Activated CD4-positive, alpha-beta T cell treated with anti-CD3 and anti-CD28 coated beads, Interleukin-2, amount 10 ng/mL, durations not matched to agents 7 days and 5 days (primary cell): ENCODE data around the gene HOXB4. TPM values are rescaled to one million over a fixed set of nuclear protein-coding genes. Genes with fewer than 3 reads are reported as not detected.

Source experiments
- CTCF ChIA-PET: fragments of 350-600 bp; sonication (Branson Sonifier 250); formaldehyde crosslinking; loops from one replicate; lab custom pipeline; 2021; ENCODE audit warnings: antibody characterized with exemption; lab: Charles Lee
- POLR2A ChIA-PET: fragments of 350-600 bp; sonication (Branson Sonifier 250); formaldehyde crosslinking; loops from one replicate; lab custom pipeline; 2021; ENCODE audit warnings: antibody characterized with exemption; lab: Charles Lee
- DNase-seq: peaks from one replicate; pipeline ENCODE4 v3.0.0-alpha.2; 2020
- H3K27ac Mint-ChIP-seq: one replicate; pipeline ENCODE4 v1.8.0; 2021; ENCODE audit warnings: mild to moderate bottlenecking, moderate library complexity, mixed read lengths
- H3K27me3 Mint-ChIP-seq: one replicate; pipeline ENCODE4 v1.8.0; 2021; ENCODE audit warnings: mixed read lengths
- H3K36me3 Mint-ChIP-seq: one replicate; pipeline ENCODE4 v1.8.0; 2021; ENCODE audit warnings: low read depth, mixed read lengths
- H3K4me1 Mint-ChIP-seq: one replicate; pipeline ENCODE4 v1.8.0; 2021; ENCODE audit warnings: mixed read lengths
- H3K4me3 Mint-ChIP-seq: one replicate; pipeline ENCODE4 v1.8.0; 2021; ENCODE audit warnings: mild to moderate bottlenecking, moderate library complexity, mixed read lengths
- H3K9me3 Mint-ChIP-seq: one replicate; pipeline ENCODE4 v1.8.0; 2021; ENCODE audit warnings: mixed read lengths
- total RNA-seq, 2 experiments: library from RNA; stranded (reverse); gene quantifications; one replicate each; pipeline ENCODE4 v1.2.3, GENCODE V29; 2021

HOXB4 gene
- total RNA-seq, 2 experiments from 2014 or later = 3.3 to 3.6 TPM

DNA sequence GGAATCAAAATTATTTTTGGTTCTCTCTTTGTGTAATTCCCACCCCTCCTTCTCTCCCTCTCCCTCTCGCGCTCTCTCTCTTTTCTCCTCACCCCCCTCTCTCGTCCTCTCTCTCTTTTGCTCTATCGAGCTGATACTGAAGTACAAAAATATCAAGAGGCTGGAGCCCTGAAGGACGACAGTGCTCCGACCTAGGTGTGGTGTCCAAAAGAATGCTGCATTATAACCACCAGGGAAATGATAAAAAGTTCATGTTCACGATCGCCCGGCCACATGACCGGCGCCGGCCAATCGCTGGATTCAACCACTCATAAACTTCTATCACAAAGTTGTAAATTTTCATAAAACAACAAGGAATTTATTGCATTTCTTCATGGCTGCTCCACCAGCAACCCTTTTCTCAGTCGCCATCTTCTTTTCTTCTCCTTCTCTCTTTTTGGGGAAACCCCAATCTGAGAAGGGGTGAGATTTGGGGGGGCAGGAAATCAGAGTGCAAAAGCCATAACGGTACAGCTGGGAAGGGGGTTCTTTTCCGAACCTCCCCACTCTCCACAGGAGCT lies 26.7 kb upstream of the HOXB4 start, which contains the start of gene HOXB6:
Gene HOXB6 (minus strand): TSS at position 217 of the 560 bp plus-strand sequence. CDS start 6,836 bp downstream, outside the sequence.
- Mint-ChIP-seq H3K36me3 (no peaks in the 10 kb centered on the region), H3K4me3 (no peak within 1 kb of the TSS), H3K27ac (no peak within 1 kb of the TSS), H3K9me3 (no peaks in the 10 kb centered on the region), H3K4me1 (peaks cover 20% of the 10 kb centered on the region), H3K27me3 (peaks cover 90% of the 10 kb centered on the region)
- DNase-seq = no peak
- POLR2A ChIA-PET = no interaction called here
- CTCF ChIA-PET = interaction anchor here (0.6 to 1.1 kb wide), 3 partner anchors 12 to 734 kb away, joined by 3 to 5 read pairs (median 3); partner anchors contain the start of gene HOXB5

DNA sequence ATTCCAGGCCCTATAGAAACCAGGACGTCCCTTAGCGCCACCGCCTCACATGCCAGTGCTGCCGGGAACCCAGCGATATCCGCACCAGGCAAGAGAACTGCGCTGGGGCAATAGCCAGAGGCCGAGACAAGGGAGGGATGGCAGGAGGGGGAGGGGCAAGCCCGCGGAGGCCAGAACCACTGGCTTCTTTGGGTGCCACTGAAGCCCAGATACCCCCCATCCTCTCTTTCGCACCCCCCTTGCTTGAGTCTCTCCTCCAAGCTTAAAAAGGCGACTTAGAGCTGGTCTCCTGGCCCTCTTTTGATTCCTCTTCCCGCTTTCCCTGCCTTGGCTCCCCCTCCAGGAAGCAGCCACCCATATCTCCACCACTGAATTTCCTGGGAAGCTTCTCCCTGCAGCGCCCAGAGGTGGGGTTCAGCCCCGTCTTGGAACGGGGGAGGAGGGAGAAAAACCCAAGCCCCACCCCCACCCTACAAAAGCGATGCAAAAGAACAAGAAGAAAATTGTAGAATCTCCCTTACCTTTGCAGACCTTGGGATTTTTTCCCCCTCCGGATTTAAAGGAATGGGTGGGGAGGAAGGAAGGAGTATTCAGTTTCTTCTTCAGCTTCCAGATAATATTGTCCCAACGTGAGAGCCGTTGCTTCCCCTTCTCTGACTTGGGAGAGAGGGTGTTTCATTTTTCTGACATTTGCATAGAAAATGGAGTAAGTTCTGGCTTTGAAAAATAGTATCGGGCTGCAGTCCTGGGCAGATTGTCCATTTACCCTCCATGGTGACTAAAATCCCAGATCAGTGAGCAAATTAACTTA lies 26.0 kb upstream of the HOXB4 start:
- no peak overlapping the region for H3K4me3 Mint-ChIP-seq
- H3K27me3 Mint-ChIP-seq = peaks cover 90% of the 10 kb centered on the region
- H3K27ac Mint-ChIP-seq = no peak overlapping the region
- H3K9me3 Mint-ChIP-seq = no peaks in the 10 kb centered on the region
- POLR2A ChIA-PET = no interaction called here
- no peak for DNase-seq
- no peaks in the 10 kb centered on the region for H3K36me3 Mint-ChIP-seq
- H3K4me1 Mint-ChIP-seq = peaks cover 20% of the 10 kb centered on the region
- CTCF ChIA-PET = interaction anchor here (0.6 to 1.1 kb wide), 2 partner anchors 11 to 430 kb away, joined by 3 read pairs; partner anchors contain the start of gene HOXB5

DNA sequence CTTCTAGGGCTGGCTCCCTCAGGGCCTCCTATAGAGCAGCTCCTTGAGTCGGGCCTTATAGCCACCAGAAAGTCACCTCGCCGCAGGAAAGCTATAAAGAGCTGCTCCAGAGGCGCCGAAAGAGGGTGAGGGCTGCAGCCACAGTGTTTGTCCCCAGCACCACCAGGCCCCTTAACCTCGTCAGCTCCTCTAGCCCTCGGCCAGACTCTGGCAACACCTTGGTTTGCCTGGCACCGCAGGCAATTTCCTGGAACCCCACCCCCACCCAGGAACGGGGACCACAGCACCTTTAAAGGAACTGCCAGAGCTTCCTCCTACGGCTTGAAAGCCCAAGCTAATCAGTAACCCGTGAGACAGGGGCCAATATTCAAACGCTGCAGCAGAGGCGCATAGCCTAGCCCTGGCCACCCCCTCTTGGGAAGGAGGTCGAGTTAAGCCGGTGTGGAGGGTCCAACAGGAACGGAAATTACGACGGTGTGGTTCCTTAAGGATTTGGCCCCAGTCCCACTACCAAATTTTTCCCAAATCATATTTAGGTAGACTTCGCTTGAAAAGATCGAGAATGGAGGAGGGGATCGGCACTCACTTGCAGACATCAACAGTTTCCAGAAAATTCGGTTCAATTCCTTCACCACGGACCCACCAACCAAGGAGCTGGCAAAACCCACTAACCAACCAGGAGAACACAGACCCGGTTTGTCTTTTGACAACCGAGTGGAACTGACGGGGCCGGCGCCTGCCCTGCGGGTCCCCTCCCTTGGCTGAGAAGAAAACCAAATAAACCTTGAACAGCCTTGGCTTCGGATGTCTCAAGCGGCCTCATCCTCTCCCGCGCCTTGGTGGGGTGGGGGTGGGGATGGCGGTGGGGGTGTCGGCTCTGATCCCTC lies 23.6 kb upstream of the HOXB4 start:
- H3K4me3 Mint-ChIP-seq = no peak overlapping the region
- CTCF ChIA-PET = interaction anchor here (0.6 to 1.5 kb wide), 7 partner anchors 9 to 575 kb away, joined by 3 to 4 read pairs (median 3); no protein-coding TSS in a partner anchor
- POLR2A ChIA-PET = no interaction called here
- H3K4me1 Mint-ChIP-seq = peaks cover 40% of the 10 kb centered on the region
- no peak for DNase-seq
- no peak overlapping the region for H3K27ac Mint-ChIP-seq
- H3K27me3 Mint-ChIP-seq = peaks cover 93% of the 10 kb centered on the region
- no peaks in the 10 kb centered on the region for H3K36me3 Mint-ChIP-seq
- H3K9me3 Mint-ChIP-seq = no peaks in the 10 kb centered on the region

DNA sequence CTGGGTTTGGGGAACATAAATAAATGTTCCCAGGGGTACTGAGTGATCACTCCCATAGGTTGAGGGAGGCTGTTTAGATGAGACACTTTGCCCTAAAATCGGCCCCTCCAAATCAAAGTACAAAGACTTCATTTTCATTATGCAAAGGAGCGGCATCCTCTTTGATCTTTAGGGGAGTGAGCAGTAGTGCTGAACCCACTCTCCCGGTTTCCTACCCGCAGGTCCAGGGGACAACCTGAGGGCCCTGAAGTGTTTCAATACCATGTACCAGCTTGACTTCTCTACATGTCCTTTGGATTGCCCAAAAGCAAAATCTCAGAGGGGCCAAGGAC lies 23.0 kb upstream of the HOXB4 start:
- Mint-ChIP-seq H3K27me3 (peaks cover 94% of the 10 kb centered on the region), H3K9me3 (no peaks in the 10 kb centered on the region), H3K4me3 (no peak overlapping the region), H3K36me3 (no peaks in the 10 kb centered on the region), H3K27ac (no peak overlapping the region), H3K4me1 (peaks cover 46% of the 10 kb centered on the region)
- CTCF ChIA-PET = interaction anchor here (0.6 to 1.5 kb wide), 8 partner anchors 8 to 575 kb away, joined by 3 to 5 read pairs (median 4); no protein-coding TSS in a partner anchor
- DNase-seq = no peak
- POLR2A ChIA-PET = no interaction called here

DNA sequence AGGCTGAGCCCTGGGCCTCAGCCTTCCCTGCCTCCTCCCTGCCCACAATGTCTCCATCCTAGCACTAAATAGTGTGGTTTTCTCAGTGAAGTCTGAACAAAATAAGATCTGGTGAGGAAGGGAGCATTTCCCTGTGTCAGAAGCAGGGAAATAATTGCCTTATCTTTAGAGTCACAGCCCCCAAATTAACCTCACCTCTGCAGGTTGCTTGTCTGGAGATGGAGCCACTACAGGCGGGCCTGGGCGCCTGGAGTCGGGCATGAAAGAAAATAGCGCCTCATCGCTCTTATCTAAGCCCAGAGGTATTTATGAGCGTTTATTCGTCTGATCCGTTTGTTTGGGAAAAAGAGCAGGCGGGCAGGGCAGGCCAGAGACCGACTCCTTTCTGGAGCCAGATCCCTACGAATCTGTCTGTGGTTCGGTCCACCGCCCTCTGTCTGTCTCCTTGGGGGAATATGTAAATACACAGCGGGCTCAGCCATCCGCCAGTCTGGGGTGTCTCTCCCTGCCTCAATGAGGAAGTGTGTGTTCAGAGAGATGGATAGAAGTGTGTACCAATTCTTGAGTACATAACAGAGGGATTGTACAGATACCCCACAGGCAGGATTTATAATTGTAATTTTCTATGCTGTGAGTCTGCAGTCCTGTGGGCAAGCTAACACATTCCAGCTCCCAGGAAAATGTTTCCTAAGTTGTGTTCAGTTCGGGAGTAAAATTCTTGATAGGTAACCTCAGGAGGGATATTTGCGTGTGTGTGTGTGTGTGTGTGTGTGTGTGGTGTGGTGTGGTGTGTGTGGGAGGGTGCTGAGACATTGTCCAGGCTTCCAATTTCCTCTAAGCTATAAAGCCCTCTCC lies 22.3 kb upstream of the HOXB4 start:
- Mint-ChIP-seq H3K36me3 (no peaks in the 10 kb centered on the region), H3K4me1 (peaks cover 50% of the 10 kb centered on the region)
- CTCF ChIA-PET = interaction anchor here (0.6 to 1.1 kb wide), 6 partner anchors 9 to 465 kb away, joined by 3 to 5 read pairs (median 4); no protein-coding TSS in a partner anchor

DNA sequence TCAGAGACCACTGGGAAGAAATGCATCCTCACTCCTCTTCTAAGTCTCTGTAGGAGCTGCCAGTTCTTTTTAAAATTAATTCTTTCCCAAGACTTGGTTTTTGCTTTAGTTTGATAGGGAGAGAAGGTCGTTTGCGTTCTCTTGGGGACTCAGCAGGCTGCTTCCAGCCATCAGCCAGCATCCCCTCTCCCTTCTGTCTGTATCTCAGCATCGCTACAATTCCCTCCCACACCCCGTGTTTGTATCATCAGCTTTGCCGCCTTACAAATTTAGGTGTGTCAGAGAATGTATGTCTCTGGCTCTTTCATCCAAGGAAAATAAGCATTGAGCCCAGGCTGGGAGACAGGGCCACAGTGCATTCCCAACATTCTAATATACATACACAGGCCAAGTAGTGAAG lies 21.2 kb upstream of the HOXB4 start:
- H3K9me3 Mint-ChIP-seq = no peaks in the 10 kb centered on the region
- no peak overlapping the region for H3K27ac Mint-ChIP-seq
- DNase-seq = no peak
- ChIA-PET CTCF (interaction anchor here (1.0 to 1.1 kb wide), 2 partner anchors 19 to 24 kb away, joined by 3 read pairs; no protein-coding TSS in a partner anchor), POLR2A (no interaction called here)
- peaks cover 50% of the 10 kb centered on the region for H3K4me1 Mint-ChIP-seq
- no peak overlapping the region for H3K4me3 Mint-ChIP-seq
- H3K27me3 Mint-ChIP-seq = peaks cover 93% of the 10 kb centered on the region
- no peaks in the 10 kb centered on the region for H3K36me3 Mint-ChIP-seq

More for the DNA sequence above, 22.3 kb upstream of the HOXB4 start:
- Mint-ChIP-seq H3K9me3 (no peaks in the 10 kb centered on the region), H3K27me3 (peaks cover 95% of the 10 kb centered on the region), H3K4me3 (no peak overlapping the region), H3K27ac (no peak overlapping the region)
- POLR2A ChIA-PET = no interaction called here
- no peak for DNase-seq

DNA sequence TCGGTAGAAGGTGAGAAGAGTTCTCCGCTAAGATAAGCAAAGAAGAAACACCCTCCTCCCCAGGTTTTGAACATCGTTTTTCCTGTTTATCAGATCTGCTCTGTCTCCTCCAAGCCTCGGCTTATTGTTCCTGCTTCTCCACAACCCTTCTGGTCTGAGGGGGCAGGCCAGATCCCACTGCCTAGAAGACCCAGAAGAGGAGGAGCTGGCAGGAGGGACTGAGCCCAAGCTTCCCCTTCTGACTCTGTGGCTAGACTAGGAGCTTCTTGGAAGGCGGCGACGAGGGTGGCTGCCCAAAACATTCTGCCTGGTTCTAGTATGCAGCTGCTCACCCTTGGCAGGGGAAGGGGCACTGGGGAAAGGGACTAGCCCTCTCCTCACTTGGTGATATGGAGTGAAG lies 20.6 kb upstream of the HOXB4 start:
- H3K27me3 Mint-ChIP-seq = peaks cover 92% of the 10 kb centered on the region
- H3K36me3 Mint-ChIP-seq = no peaks in the 10 kb centered on the region
- peaks cover 51% of the 10 kb centered on the region for H3K4me1 Mint-ChIP-seq
- no peak overlapping the region for H3K4me3 Mint-ChIP-seq
- no peaks in the 10 kb centered on the region for H3K9me3 Mint-ChIP-seq
- POLR2A ChIA-PET = no interaction called here
- H3K27ac Mint-ChIP-seq = no peak overlapping the region
- CTCF ChIA-PET = interaction anchor here (1.0 to 1.1 kb wide), 2 partner anchors 20 to 25 kb away, joined by 3 read pairs; no protein-coding TSS in a partner anchor
- DNase-seq = no peak

DNA sequence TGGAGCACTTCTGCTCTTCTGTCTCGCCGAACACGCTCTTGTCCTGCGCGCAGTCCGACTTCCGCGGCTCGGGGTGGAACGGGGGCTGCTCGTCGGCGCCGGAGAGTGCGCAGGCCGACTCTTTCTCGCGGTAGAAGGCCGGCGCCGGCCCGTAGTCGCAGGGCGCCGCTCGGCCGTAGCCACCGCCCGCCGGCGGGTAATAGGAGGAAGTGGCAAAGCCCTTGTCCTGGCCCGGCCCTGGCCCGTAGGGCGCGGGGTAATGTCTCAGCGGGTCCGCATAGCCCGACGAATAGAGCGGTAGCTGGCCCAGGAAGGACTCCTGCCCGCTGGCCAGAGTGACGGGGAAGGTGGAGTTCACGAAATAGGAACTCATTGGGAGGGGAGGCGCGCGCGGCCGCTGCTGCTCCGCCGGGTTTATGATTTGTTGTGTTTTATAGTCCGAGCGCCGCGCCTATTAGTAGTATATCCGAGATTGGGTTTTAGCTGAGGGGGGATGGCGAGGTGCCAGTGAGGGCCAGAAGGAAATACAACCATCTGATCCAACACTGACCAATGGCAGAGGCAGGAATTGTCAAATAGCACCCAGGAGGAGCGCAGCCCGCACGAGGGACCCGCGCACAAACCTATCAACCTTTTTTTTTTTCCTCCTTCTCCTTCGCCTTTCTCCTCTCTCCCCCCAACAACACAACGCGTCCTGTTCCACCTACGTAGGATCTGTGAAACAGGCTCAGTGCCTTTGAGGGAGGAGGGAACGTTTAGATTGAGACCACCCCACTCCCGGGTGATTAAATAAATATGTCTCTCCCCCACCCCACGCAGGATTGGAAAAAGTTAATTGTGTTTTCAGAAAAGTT lies 19.9 kb upstream of the HOXB4 start:
- CTCF ChIA-PET = interaction anchor here (1.0 to 1.1 kb wide), 2 partner anchors 21 to 26 kb away, joined by 3 read pairs; no protein-coding TSS in a partner anchor
- H3K4me1 Mint-ChIP-seq = peaks cover 54% of the 10 kb centered on the region

DNA sequence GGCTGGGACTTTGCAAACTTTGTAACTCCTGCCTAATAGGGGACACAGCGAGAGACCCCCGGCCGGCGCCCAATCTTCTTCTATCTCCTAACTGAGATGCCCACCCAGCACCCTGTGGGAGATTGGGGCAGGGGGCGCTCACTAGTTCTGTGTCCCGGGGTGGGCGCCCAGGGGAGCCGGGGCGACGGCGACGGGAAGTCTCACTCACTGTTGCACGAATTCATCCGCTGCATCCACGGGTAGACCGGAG lies 19.3 kb upstream of the HOXB4 start:
- Mint-ChIP-seq H3K27me3 (peaks cover 92% of the 10 kb centered on the region), H3K4me3 (peak overlapping the region; percentile 62), H3K4me1 (peaks cover 58% of the 10 kb centered on the region), H3K27ac (peak overlapping the region; percentile 4), H3K36me3 (no peaks in the 10 kb centered on the region), H3K9me3 (no peaks in the 10 kb centered on the region)
- ChIA-PET CTCF (no interaction called here), POLR2A (no interaction called here)
- peak; percentile 42 for DNase-seq

More for the DNA sequence above, 19.9 kb upstream of the HOXB4 start:
- Mint-ChIP-seq H3K9me3 (no peaks in the 10 kb centered on the region), H3K27me3 (peaks cover 92% of the 10 kb centered on the region), H3K27ac (peak overlapping the region; percentile 59), H3K36me3 (no peaks in the 10 kb centered on the region), H3K4me3 (peak overlapping the region; percentile 62)
- POLR2A ChIA-PET = no interaction called here
- DNase-seq = no peak

DNA sequence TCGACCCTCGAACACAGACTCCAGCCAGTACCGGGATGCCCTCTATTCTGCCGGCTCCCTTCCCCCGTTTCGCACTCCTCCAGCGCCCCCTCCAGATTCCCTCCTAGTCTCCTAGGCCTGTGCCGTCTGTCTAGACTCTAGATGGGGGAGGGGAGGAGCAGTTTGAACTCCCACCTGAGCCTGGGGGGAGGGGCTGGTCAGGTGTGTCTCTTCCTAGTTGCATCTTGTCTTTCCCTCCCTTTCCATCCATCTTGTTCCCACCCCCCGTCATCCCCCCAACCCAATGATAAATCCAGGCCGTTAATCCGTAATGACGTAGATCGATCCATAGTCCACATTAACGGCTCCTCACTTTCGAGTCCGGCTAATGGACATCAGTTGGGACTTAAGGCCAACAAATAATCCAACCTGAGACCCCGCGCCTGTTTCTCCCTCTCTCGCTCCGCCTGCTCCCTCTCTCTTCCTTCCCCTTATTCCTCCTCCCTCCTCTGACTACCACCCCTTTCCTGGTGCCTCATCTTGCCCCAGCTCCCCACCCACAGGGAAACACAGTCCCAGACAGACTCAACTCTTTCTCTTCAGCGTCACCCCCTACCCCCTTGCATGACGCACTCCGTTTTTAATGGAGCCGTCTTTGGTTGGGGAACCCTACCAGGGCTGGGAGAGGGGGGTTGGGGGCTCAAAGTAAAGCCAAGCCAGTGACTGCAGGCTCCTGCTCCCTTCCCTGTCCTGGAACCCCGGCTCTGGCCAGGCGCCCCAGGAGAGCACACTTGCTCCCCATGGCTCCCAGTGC lies 18.8 kb upstream of the HOXB4 start:
- peaks cover 55% of the 10 kb centered on the region for H3K4me1 Mint-ChIP-seq
- H3K27me3 Mint-ChIP-seq = peaks cover 92% of the 10 kb centered on the region
- no peaks in the 10 kb centered on the region for H3K36me3 Mint-ChIP-seq
- no peaks in the 10 kb centered on the region for H3K9me3 Mint-ChIP-seq
- ChIA-PET POLR2A (no interaction called here), CTCF (interaction anchor here (1.6 kb wide), 1 partner anchor 17 kb away, joined by 6 read pairs; no protein-coding TSS in a partner anchor)
- peak overlapping the region; percentile 62 for H3K4me3 Mint-ChIP-seq
- no peak for DNase-seq
- no peak overlapping the region for H3K27ac Mint-ChIP-seq
